GM21717 (cell line): ENCODE measurements around the gene PIP5K1C.
"Not testable (repeated sequence)": the region's sequence is repeated elsewhere in the genome, so short reads cannot be mapped to it uniquely, and the experiment has no call there.

Experiments
- ATAC-seq: cut with Tn5 transposase; IDR thresholded peaks from one replicate; pipeline ENCODE4 v1.9.1; 2021; ENCODE audit warnings: mild to moderate bottlenecking, moderate library complexity; ENCODE audit not compliant: unreplicated experiment

The PIP5K1C gene

DNA sequence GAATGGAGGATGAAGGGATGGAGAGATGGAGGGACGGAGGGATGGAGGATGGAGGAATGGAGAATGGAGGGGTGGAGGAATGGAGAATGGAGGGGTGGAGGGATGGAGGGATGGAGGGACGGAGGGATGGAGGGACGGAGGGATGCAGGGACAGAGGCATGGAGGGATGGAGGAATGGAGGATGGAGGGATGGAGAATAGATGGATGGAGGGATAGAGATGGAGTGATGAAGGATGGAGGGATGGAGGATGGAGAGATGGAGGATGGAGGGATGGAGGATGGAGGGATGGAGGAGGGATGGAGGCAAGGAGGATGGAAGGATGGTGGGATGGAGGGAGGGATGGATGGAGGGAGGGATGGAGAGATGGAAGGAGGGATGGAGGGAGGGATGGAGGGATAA is 22.1 kb downstream of the PIP5K1C start:
- ATAC-seq, result no peak

DNA sequence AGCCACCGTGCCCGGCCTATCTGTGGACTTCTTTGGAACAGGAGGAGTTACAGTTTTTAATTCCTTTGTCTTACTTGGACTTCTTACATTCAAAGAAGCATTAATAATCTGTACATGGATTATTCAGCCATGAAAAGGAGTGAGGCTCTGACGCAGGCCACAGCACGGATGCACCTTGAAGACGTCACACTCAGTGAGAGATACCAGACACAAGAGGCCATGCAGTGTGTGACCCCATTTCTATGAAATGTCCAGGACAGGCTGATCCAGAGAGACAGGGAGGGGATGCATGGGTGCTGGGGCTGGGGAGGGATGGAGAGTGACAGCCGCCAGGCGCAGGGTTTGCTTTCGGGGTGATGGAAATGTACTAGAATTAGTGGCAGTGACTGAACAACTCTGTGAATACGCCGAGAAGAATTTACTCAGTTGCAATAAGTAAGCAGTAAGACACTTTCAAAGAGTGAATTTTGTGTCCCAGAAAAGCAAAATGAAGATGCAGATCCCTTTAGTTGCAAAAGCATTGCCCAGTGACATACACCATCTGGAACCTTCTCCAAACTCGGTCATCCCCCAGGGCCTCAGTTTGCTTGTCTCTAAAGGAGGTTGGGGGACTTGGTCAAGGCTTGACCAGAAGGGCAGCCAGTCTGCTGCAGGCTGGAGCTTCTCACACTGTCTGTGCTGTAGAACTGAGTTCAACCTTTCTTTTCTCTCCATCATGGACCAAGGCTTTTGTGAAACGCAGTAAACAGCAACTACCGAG is 25.3 kb downstream of the PIP5K1C start:
- ATAC-seq, result no peak

GRCh38 chr19:3673506-3674439 is 26.5 kb downstream of the PIP5K1C start:
- no peak for ATAC-seq

- no peak for ATAC-seq
Observed at GRCh38 chr19:3672993-3673392, 27.3 kb downstream of the PIP5K1C start.

- ATAC-seq, result no peak
Observed at GRCh38 chr19:3672575-3672948, 27.7 kb downstream of the PIP5K1C start.

DNA sequence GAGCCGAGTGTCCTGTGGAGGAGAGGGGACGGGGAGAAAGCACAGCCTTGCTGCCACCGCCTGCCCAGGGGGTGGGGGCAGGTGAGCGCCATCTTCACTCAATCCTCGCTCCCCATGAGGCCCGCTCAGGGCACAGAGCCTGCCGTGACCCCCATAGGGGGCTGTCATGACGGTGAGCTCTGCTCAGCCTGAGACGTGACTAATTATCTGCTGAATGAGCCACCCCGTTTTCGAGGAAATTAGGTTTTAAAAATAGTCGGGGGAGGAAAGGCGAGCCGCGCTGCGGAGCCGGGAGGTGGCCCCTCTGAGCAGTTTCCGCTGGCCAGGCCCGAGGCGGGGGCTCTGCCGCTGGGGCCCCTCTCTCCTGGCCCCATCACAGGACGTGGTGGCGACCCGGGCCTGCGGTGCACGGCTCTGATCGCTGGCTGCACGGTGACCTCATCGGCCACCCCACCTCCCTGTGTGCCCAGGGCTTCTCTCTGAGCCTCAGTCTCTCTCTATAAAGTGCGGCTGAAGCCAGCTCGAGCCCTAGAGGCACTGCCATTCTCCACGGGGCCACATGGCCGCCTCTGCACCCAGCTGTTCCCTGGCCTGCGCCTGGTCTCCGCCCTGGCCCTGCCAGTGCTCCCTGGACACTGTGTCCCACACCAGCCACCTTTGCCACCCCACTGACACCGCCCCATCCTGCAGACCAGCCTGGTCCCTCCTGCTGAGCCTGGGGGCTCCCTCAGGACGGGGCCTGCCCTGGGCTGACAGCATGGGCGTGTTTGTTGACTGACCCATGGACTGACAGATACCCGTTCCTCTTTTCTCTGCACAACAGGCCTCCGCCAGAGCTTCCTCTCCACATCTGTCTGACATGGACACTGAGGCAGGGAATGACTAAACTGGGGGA is 28.3 kb downstream of the PIP5K1C start:
- no peak for ATAC-seq

DNA sequence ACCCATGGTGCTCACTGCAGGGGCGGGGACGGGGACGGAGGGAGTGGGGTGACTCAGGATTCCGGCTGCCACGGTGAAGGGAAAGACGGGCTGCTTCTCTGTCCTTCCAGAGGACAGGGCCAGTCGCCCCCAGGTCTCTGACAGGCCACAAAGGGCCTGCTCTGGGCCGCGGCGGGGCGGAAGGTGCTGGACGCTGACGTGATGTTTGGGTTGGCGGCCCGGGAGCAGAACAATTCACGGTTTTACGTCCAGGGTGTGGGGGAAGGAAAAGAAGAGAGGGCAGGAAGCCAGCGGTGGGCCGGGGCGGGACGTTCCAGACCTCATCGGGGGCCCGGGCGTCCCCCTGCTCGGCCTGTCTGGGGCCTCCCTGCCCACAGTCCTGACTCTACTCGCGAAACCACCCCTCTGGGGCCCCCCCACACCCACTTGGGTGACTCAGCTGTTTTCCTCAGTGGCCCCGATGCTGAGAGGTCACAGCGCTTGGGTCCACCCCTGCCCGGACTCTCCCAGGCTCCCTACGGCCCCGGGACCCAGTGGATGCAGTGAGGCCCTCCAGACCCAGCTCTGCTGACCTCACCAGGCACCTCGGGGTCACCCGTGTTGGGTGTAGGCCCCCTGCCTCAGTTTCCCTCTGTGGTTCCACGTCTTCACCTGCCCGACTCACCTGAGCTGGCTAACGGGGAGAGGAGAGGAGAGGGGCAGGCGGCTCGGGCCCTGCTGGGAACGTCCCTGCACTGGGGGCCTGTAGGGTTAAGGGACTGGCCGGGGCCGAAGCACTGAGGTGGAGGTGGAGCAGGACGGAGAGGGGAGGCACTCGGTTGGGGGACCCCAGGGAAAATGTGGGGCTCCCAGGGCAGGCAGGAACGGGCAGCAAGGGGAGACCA is 29.2 kb downstream of the PIP5K1C start:
- no peak for ATAC-seq

DNA sequence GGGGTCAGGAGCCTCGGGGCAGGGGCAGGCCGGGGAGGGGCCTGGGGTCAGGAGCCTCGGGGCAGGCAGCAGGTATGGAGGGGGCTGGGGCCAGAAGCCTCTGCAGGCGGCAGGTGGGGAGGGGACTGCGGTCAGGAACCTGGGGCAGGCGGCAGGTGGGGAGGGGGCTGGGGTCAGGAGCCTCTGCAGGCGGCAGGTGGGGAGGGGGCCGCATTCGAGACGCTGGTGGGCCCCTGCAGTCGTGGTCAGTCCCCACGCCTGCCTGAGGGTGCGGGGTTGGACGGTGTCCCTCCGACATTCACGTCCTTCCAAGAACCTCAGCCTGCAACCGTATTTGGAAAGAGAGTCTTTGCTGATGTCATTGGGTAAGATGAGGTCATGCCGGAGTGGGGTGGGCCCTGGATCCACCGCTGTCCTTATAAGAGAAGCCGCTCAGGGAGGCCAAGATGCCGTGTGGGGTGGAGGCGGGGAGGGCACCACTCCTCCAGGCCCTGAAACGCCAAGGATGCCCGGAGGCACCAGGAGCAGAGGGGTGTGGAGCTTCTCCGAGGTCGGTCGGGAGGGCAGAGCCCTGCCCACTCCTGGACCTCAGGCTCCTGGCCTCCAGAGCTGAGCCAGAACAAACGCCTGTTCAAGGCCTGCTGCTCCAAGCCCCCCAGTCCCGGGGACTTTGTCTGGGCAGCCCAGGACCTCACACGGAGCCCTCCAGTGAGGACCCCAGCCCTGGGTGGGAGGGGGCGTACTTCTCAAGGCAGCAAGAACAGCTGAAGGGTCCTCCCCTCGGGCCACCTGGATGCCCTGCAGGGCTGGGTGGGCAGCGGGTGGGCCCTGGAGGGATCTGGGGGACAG is 30.1 kb downstream of the PIP5K1C start:
- ATAC-seq, result no peak

DNA sequence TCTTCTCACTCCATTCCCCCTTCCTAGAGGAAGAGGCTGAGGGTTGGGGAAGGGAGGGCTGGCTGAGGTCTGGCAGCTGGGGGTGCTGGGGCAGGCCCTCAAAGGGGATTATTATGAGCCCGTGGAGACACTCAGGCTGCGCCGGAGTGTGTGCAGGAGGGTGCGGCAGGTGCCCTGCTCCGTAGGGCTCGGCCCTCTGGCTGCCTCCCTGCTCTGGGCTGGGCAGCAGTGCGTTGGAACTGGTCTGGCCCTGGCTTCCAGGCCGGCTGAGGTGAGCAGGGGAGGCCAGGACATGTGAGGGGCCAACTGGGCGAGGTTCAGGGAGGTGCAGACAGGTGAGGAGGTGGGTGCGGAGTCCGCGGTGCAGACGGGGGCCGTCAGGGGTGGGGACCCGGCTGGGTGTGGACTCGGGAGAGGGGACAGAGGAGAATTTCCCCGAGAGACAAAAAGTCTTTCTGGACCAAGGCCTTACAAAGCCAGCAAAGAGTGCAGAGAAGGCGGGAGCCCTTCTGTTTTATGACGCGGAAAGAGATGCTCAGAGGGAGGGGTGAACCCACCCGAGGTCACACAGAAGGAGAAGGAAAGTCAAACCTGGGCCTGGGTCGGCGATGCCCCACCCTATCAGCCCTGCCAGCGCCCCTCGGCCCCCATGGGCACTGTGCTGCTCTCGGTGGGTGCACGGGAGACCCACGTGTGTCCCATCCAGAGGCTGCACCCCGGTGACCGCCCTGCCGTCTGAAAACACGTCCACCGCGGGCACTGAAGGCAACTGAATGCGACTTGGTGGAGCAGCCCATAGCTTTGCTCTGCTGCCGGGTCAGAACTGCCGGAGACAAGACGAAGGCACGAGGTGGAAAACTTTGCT is 31.0 kb downstream of the PIP5K1C start:
- ATAC-seq, result no peak

GRCh38 chr19:3668331-3669081 is 31.8 kb downstream of the PIP5K1C start:
- ATAC-seq, result no peak

GRCh38 chr19:3667766-3668165 is 32.5 kb downstream of the PIP5K1C start:
- no peak for ATAC-seq

GRCh38 chr19:3667037-3667638 is 33.1 kb downstream of the PIP5K1C start:
- ATAC-seq, result no peak

GRCh38 chr19:3666545-3666856 is 33.8 kb downstream of the PIP5K1C start:
- not testable (repeated sequence) for ATAC-seq

- ATAC-seq, result no peak
Observed at GRCh38 chr19:3665681-3666544, 34.4 kb downstream of the PIP5K1C start.

DNA sequence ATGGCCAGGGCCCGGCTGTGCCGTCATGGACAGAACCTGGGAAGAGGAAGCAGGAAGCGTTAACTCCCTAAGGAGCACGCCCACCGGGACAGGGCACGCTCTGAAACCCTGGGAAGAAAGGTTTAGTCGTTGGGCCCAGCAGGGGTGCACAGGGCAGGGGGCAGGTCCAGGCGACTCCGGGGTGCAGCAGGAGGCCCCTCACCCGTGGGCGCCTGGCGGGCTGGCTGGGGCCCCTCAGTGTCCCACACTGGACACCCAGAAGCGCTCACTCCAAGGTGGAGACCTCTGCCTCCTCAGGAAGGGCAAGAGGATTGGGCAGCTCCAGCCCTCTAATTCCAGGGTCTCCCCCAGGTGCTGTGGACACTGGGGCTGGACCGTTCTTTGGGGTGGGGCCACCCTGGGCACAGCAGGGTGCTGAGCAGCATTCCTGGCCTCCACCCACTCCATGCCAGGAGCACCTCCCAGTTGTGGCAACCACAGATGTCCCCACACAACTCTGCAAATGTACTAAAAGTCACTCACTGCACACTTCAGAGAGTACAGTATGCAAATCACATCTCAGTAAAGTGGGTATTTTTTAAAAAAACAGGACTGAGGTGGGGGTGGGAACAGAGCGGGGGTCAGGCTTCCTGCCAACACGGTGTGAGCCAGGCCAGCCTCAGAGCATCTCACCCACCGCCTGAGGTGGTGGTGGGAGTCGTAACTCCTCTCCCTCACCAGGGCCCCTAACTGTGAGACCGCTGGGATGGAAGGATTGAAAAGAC is 35.2 kb downstream of the PIP5K1C start:
- no peak for ATAC-seq

- no peak for ATAC-seq
Observed at GRCh38 chr19:3663838-3664237, 36.4 kb downstream of the PIP5K1C start.
